Stomach smooth muscle (tissue), 2 donors: ENCODE measurements around the gene BRINP1.

Source experiments
- H3K27ac ChIP-seq: one replicate; pipeline ENCODE4 v1.7.0; 2013; ENCODE audit warnings: mild to moderate bottlenecking, low read length, inconsistent platforms
- H3K27me3 ChIP-seq, 2 donors: one replicate each; pipeline ENCODE4 v1.7.0; 2013; ENCODE audit warnings: low read length in 2 of 2; ENCODE audit not compliant: insufficient read depth in 2 of 2, control insufficient read depth in 1 of 2
- H3K36me3 ChIP-seq, 2 donors: one replicate each; pipeline ENCODE4 v1.7.0; 2013; ENCODE audit warnings: low read length in 2 of 2; ENCODE audit not compliant: control insufficient read depth in 2 of 2, insufficient read depth in 2 of 2
- H3K4me1 ChIP-seq: one replicate; pipeline ENCODE4 v1.7.0; 2013; ENCODE audit warnings: low read length; ENCODE audit not compliant: control insufficient read depth, insufficient read depth
- H3K4me3 ChIP-seq, 2 donors: one replicate each; pipeline ENCODE4 v1.7.0; 2013; ENCODE audit warnings: low read length in 2 of 2
- H3K9ac ChIP-seq, 2 donors: one replicate each; pipeline ENCODE4 v1.7.0; 2013; ENCODE audit warnings: low read length in 2 of 2, mild to moderate bottlenecking in 1 of 2
- H3K9me3 ChIP-seq, 2 donors: one replicate each; pipeline ENCODE4 v1.7.0; 2013; ENCODE audit warnings: low read length in 2 of 2; ENCODE audit not compliant: control insufficient read depth in 2 of 2
- donor health status: healthy.
- donor health status: Pancreatic carcinoma.

BRINP1 gene

GRCh38 chr9:119370816-119371215 lies 1.6 kb upstream of the BRINP1 start:
- Histone ChIP-seq H3K4me1 (peaks cover 8% of the 10 kb centered on the region), H3K36me3 (no peaks in the 10 kb centered on the region), H3K27ac (no peak overlapping the region), H3K9me3 (no peaks in the 10 kb centered on the region), H3K4me3 (no peak overlapping the region), H3K9ac (no peak overlapping the region), H3K27me3 (peaks cover 25 to 36% of the 10 kb centered on the region in 2 donors)

GRCh38 chr9:119369680-119370366 lies 588 bp upstream of the BRINP1 start:
- peaks cover 27 to 40% of the 10 kb centered on the region in 2 donors for H3K27me3 ChIP-seq
- H3K9ac ChIP-seq, result no peak overlapping the region
- H3K9me3 ChIP-seq, result no peaks in the 10 kb centered on the region
- peaks cover 8% of the 10 kb centered on the region for H3K4me1 ChIP-seq
- H3K36me3 ChIP-seq, result no peaks in the 10 kb centered on the region
- peak overlapping the region; percentile 7 to 40 for H3K4me3 ChIP-seq
- no peak overlapping the region for H3K27ac ChIP-seq

- no peak overlapping the region for H3K9ac ChIP-seq
- H3K27me3 ChIP-seq, result peaks cover 27 to 40% of the 10 kb centered on the region in 2 donors
- no peak overlapping the region for H3K27ac ChIP-seq
- H3K4me1 ChIP-seq, result peaks cover 8% of the 10 kb centered on the region
- H3K36me3 ChIP-seq, result no peaks in the 10 kb centered on the region
- no peak overlapping the region for H3K4me3 ChIP-seq
- no peaks in the 10 kb centered on the region for H3K9me3 ChIP-seq
These were observed 1.1 kb downstream of the BRINP1 start for GRCh38 chr9:119368179-119368578.

GRCh38 chr9:119367683-119368075 lies 1.6 kb downstream of the BRINP1 start:
- peaks cover 27 to 40% of the 10 kb centered on the region in 2 donors for H3K27me3 ChIP-seq
- no peak overlapping the region for H3K9ac ChIP-seq
- no peak overlapping the region for H3K4me3 ChIP-seq
- no peaks in the 10 kb centered on the region for H3K36me3 ChIP-seq
- no peak overlapping the region for H3K27ac ChIP-seq
- no peaks in the 10 kb centered on the region for H3K9me3 ChIP-seq
- H3K4me1 ChIP-seq, result peaks cover 8% of the 10 kb centered on the region

- no peak overlapping the region for H3K9ac ChIP-seq
- H3K9me3 ChIP-seq, result no peaks in the 10 kb centered on the region
- H3K4me3 ChIP-seq, result no peak overlapping the region
- no peaks in the 10 kb centered on the region for H3K36me3 ChIP-seq
- H3K27ac ChIP-seq, result no peak overlapping the region
- peaks cover 27 to 40% of the 10 kb centered on the region in 2 donors for H3K27me3 ChIP-seq
- peaks cover 8% of the 10 kb centered on the region for H3K4me1 ChIP-seq
These were observed 2.1 kb downstream of the BRINP1 start for GRCh38 chr9:119366909-119367682.

GRCh38 chr9:119365291-119366027 lies 3.8 kb downstream of the BRINP1 start:
- no peak overlapping the region for H3K9ac ChIP-seq
- peaks cover 26 to 38% of the 10 kb centered on the region in 2 donors for H3K27me3 ChIP-seq

GRCh38 chr9:119360237-119360636 lies 9.0 kb downstream of the BRINP1 start:
- Histone ChIP-seq H3K27me3 (peaks cover under 1 to 2% of the 10 kb centered on the region in 2 donors), H3K4me3 (no peak overlapping the region), H3K27ac (no peak overlapping the region), H3K9me3 (peaks cover 0 to 3% of the 10 kb centered on the region in 2 donors), H3K4me1 (no peaks in the 10 kb centered on the region), H3K9ac (no peak overlapping the region), H3K36me3 (no peaks in the 10 kb centered on the region)

More at GRCh38 chr9:119365291-119366027, 3.8 kb downstream of the BRINP1 start:
- Histone ChIP-seq H3K36me3 (no peaks in the 10 kb centered on the region), H3K27ac (no peak overlapping the region), H3K4me3 (no peak overlapping the region), H3K4me1 (peaks cover 8% of the 10 kb centered on the region), H3K9me3 (no peaks in the 10 kb centered on the region)

- Histone ChIP-seq H3K36me3 (no peaks in the 10 kb centered on the region), H3K27me3 (peaks cover 0 to 2% of the 10 kb centered on the region in 2 donors), H3K9me3 (peaks cover 0 to 3% of the 10 kb centered on the region in 2 donors), H3K4me1 (no peaks in the 10 kb centered on the region), H3K9ac (no peak overlapping the region), H3K4me3 (no peak overlapping the region), H3K27ac (no peak overlapping the region)
These were observed 11.7 kb downstream of the BRINP1 start for GRCh38 chr9:119357336-119358096.

- Histone ChIP-seq H3K27ac (no peak overlapping the region), H3K27me3 (peaks cover 0 to 3% of the 10 kb centered on the region in 2 donors), H3K9me3 (no peaks in the 10 kb centered on the region), H3K4me3 (no peak overlapping the region), H3K36me3 (no peaks in the 10 kb centered on the region), H3K9ac (no peak overlapping the region), H3K4me1 (no peaks in the 10 kb centered on the region)
These were observed 19.8 kb downstream of the BRINP1 start for GRCh38 chr9:119349351-119349825.
